ENCODE data around the gene RSRC2. TPM values are rescaled to one million over a fixed set of nuclear protein-coding genes. Genes with fewer than 3 reads are reported as not detected.

Gene RSRC2
- total and polyA plus RNA-seq, 2 experiments from 2014 or later, result 41.5 to 51.7 TPM

GRCh38 chr12:122454250-122454721 is 72.5 kb downstream of the RSRC2 start:
- no peaks in the 10 kb centered on the region for H4K20me1 ChIP-seq (ENCODE audit: insufficient read depth)
- TF ChIP-seq EZH2 (IDR thresholded peaks at IDR 0.05; ENCODE audit: insufficient read depth, poor library complexity, severe bottlenecking), result no peak
- no peak for TF ChIP-seq EZH2phosphoT487 (IDR thresholded peaks at IDR 0.05; ENCODE audit: insufficient read depth, low read depth)
- H3K4me2 ChIP-seq (ENCODE audit: unreplicated experiment), result no peak overlapping the region
- H3K36me3 ChIP-seq (ENCODE audit: low read depth), result no peaks in the 10 kb centered on the region
- no peaks in the 10 kb centered on the region for H3K4me1 ChIP-seq (ENCODE audit: insufficient read depth)
- H3K9ac ChIP-seq, result no peak overlapping the region
- H3K4me3 ChIP-seq, result no peak overlapping the region
- H3K27me3 ChIP-seq (replicated peaks; ENCODE audit: insufficient read depth), result no peaks in the 10 kb centered on the region
- no peaks in the 10 kb centered on the region for H3K9me2 ChIP-seq (ENCODE audit: insufficient read depth)
- in situ Hi-C loops (cut with MboI), result no loop called here
- DNase-seq, result no peak
- H2AFZ ChIP-seq, result no peak overlapping the region
- H3F3A ChIP-seq (ENCODE audit: insufficient read depth), result 0 out of 2 replicates have a peak, but pooled peaks cover under 1% of the 10 kb centered on the region
- no peaks in the 10 kb centered on the region for H3K9me3 ChIP-seq (ENCODE audit: low read depth)
- no peaks in the 10 kb centered on the region for H3K79me2 ChIP-seq (ENCODE audit: insufficient read depth)
- 95% methylated on average over 11 to 12 of the region's 12 CpGs for WGBS, 2 experiments (ENCODE audit: low coverage in 1 of 2, low lambda C conversion rate in 2 of 2, missing lambda C conversion rate in 2 of 2)
- H3K27ac ChIP-seq, result no peak overlapping the region

Small RNA genes within 50 kb of the gene (small RNA-seq; reads per million reads assigned to genes)
- gene AC026333.1 (ENCODE audit: low read depth, low replicate concordance) (not detected), gene RF00411 (ENCODE audit: low read depth, low replicate concordance) (not detected)

Other genes starting within 250 kb of the RSRC2 start
- 52.5 and 61.7 TPM in 2 replicates for gene CLIP1, start 104.3 kb downstream of the RSRC2 start, total RNA-seq (2014; rRNA removed; shearing (Covaris generic))
- gene CLIP1, start 104.3 kb downstream of the RSRC2 start, polyA plus RNA-seq (2016; fragmentation: Nextera tagmentation; extraction: Ambion mirVana), result 74.5 and 77.8 TPM in 2 replicates
- gene ZCCHC8, start 26.0 kb downstream of the RSRC2 start, total RNA-seq (2014; rRNA removed; shearing (Covaris generic)), result 12.3 and 13.2 TPM in 2 replicates
- 13.6 and 14.3 TPM in 2 replicates for gene ZCCHC8, start 26.0 kb downstream of the RSRC2 start, polyA plus RNA-seq (2016; fragmentation: Nextera tagmentation; extraction: Ambion mirVana)
- 15.5 and 20.2 TPM in 2 replicates for gene KNTC1, start 313 bp upstream of the RSRC2 start, total RNA-seq (2014; rRNA removed; shearing (Covaris generic))
- gene KNTC1, start 313 bp upstream of the RSRC2 start, polyA plus RNA-seq (2016; fragmentation: Nextera tagmentation; extraction: Ambion mirVana), result 5.6 and 8.1 TPM in 2 replicates
- gene HCAR2, start 176.4 kb upstream of the RSRC2 start, total RNA-seq (2014; rRNA removed; shearing (Covaris generic)), result not detected in 2 replicates
- not detected in 2 replicates for gene HCAR2, start 176.4 kb upstream of the RSRC2 start, polyA plus RNA-seq (2016; fragmentation: Nextera tagmentation; extraction: Ambion mirVana)
- not detected in 2 replicates for gene HCAR3, start 189.9 kb upstream of the RSRC2 start, total RNA-seq (2014; rRNA removed; shearing (Covaris generic))
- not detected in 2 replicates for gene HCAR3, start 189.9 kb upstream of the RSRC2 start, polyA plus RNA-seq (2016; fragmentation: Nextera tagmentation; extraction: Ambion mirVana)
- not detected in 2 replicates for gene HCAR1, start 203.9 kb upstream of the RSRC2 start, total RNA-seq (2014; rRNA removed; shearing (Covaris generic))
- gene HCAR1, start 203.9 kb upstream of the RSRC2 start, polyA plus RNA-seq (2016; fragmentation: Nextera tagmentation; extraction: Ambion mirVana), result not detected in 2 replicates
- 42.2 and 48.6 TPM in 2 replicates for gene DENR, start 225.9 kb upstream of the RSRC2 start, total RNA-seq (2014; rRNA removed; shearing (Covaris generic))
- gene DENR, start 225.9 kb upstream of the RSRC2 start, polyA plus RNA-seq (2016; fragmentation: Nextera tagmentation; extraction: Ambion mirVana), result 80.5 and 83.3 TPM in 2 replicates
- gene CCDC62, start 247.6 kb upstream of the RSRC2 start, total RNA-seq (2014; rRNA removed; shearing (Covaris generic)), result 0.22 TPM in 1 of 2 replicates, not detected in the other
- 0.22 TPM in 1 of 2 replicates, not detected in the other for gene CCDC62, start 247.6 kb upstream of the RSRC2 start, polyA plus RNA-seq (2016; fragmentation: Nextera tagmentation; extraction: Ambion mirVana)

Measured in GM23248 (cell line).